Activated naive CD8-positive, alpha-beta T cell treated with anti-CD3 and anti-CD28 coated beads, Interleukin-2, amount 50 U/mL, for 24 hours (primary cell): ENCODE results near the gene FOXK2.
A peak's percentile ranks its signal among the peaks of the same experiment; 100 is the strongest.

Source experiments
- ATAC-seq: fragments of 150-1000 bp; cut with Tn5 transposase; one replicate; pipeline ENCODE4 v1.10.0; 2021
- DNase-seq: peaks from one replicate; pipeline ENCODE4 v3.0.0; 2021
- H3K27ac Mint-ChIP-seq: one replicate; pipeline ENCODE4 v1.8.0; 2021; ENCODE audit warnings: mild to moderate bottlenecking, mixed read lengths
- H3K27me3 Mint-ChIP-seq: one replicate; pipeline ENCODE4 v1.8.0; 2021; ENCODE audit warnings: mixed read lengths
- H3K36me3 Mint-ChIP-seq: one replicate; pipeline ENCODE4 v1.8.0; 2021; ENCODE audit warnings: low read depth, mixed read lengths
- H3K4me1 Mint-ChIP-seq: one replicate; pipeline ENCODE4 v1.8.0; 2021; ENCODE audit warnings: mixed read lengths
- H3K4me3 Mint-ChIP-seq: one replicate; pipeline ENCODE4 v1.8.0; 2021; ENCODE audit warnings: mild to moderate bottlenecking, moderate library complexity, mixed read lengths
- H3K9me3 Mint-ChIP-seq: one replicate; pipeline ENCODE4 v1.8.0; 2021; ENCODE audit warnings: mixed read lengths

FOXK2 gene

GRCh38 chr17:82627405-82627804 lies 107.9 kb downstream of the FOXK2 start:
- ATAC-seq: no peak
- no peaks in the 10 kb centered on the region for H3K9me3 Mint-ChIP-seq
- DNase-seq: no peak
- H3K27me3 Mint-ChIP-seq: no peaks in the 10 kb centered on the region
- H3K36me3 Mint-ChIP-seq: peaks cover 36% of the 10 kb centered on the region
- H3K4me1 Mint-ChIP-seq: no peaks in the 10 kb centered on the region
- H3K27ac Mint-ChIP-seq: no peak overlapping the region
- no peak overlapping the region for H3K4me3 Mint-ChIP-seq

GRCh38 chr17:82629748-82630147 lies 110.2 kb downstream of the FOXK2 start:
- H3K4me1 Mint-ChIP-seq: peaks cover 13% of the 10 kb centered on the region
- H3K4me3 Mint-ChIP-seq: no peak overlapping the region
- H3K27ac Mint-ChIP-seq: no peak overlapping the region
- DNase-seq (no peak), ATAC-seq (no peak)
- peaks cover 36% of the 10 kb centered on the region for H3K36me3 Mint-ChIP-seq
- no peaks in the 10 kb centered on the region for H3K9me3 Mint-ChIP-seq
- H3K27me3 Mint-ChIP-seq: no peaks in the 10 kb centered on the region

- DNase-seq (no peak), ATAC-seq (no peak)
- Mint-ChIP-seq H3K36me3 (peaks cover 33% of the 10 kb centered on the region), H3K27ac (no peak overlapping the region), H3K9me3 (no peaks in the 10 kb centered on the region), H3K4me3 (no peak overlapping the region), H3K27me3 (no peaks in the 10 kb centered on the region), H3K4me1 (peaks cover 14% of the 10 kb centered on the region)
Measured at GRCh38 chr17:82630212-82630611, 110.7 kb downstream of the FOXK2 start.

DNA sequence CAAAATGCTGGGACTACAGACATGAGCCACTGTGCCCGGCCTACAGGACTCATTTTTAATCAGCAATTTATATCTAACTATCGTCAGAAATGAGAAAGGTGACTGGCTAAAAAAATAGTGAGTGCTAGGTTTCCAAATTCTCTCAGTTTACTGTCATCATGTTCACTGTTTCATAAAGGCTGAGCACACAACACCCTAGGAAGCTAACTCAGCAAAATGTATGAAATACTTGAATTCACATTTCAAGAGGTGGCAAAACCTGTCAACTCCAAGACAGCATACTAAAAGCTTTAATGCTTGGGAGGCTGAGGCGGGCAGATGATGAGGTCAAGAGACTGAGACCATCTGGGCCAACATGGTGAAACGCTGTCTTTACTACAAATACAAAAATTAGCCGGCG lies 112.0 kb downstream of the FOXK2 start:
- H3K27me3 Mint-ChIP-seq: no peaks in the 10 kb centered on the region
- peaks cover 14% of the 10 kb centered on the region for H3K4me1 Mint-ChIP-seq
- no peak overlapping the region for H3K4me3 Mint-ChIP-seq
- peaks cover 28% of the 10 kb centered on the region for H3K36me3 Mint-ChIP-seq
- no peak overlapping the region for H3K27ac Mint-ChIP-seq
- DNase-seq (no peak), ATAC-seq (no peak)
- no peaks in the 10 kb centered on the region for H3K9me3 Mint-ChIP-seq

DNA sequence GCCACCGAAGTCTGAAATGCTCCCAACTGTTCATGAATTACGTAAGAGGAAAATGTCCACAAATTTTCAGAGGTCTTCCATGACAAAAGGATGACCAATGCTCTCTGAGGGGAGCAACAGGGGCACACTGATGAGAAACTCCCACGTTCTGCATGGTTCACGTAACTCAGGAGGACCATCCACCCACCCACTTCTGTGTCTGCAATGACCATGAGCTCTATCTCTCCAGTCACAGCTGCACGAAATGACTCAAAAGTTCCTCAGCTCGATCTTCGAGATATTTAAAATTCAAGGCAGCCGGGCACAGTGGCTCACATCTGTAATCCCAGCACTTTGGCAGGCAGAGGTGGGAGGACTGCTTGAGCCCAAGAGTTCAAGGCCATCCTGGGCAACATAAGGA lies 112.9 kb downstream of the FOXK2 start:
- H3K27ac Mint-ChIP-seq: no peak overlapping the region

GRCh38 chr17:82633343-82633742 lies 113.8 kb downstream of the FOXK2 start:
- H3K36me3 Mint-ChIP-seq: peaks cover 34% of the 10 kb centered on the region
- ATAC-seq: no peak
- no peak overlapping the region for H3K27ac Mint-ChIP-seq
- H3K4me1 Mint-ChIP-seq: peaks cover 19% of the 10 kb centered on the region
- H3K27me3 Mint-ChIP-seq: no peaks in the 10 kb centered on the region
- no peak for DNase-seq
- no peak overlapping the region for H3K4me3 Mint-ChIP-seq
- peaks cover 5% of the 10 kb centered on the region for H3K9me3 Mint-ChIP-seq

More for the DNA sequence above, 112.9 kb downstream of the FOXK2 start:
- Mint-ChIP-seq H3K27me3 (no peaks in the 10 kb centered on the region), H3K4me1 (peaks cover 17% of the 10 kb centered on the region), H3K9me3 (peaks cover 3% of the 10 kb centered on the region), H3K4me3 (no peak overlapping the region), H3K36me3 (peaks cover 34% of the 10 kb centered on the region)
- ATAC-seq (no peak), DNase-seq (no peak)

- Mint-ChIP-seq H3K27ac (peak overlapping the region; percentile 3), H3K4me3 (no peak overlapping the region), H3K36me3 (peaks cover 38% of the 10 kb centered on the region), H3K4me1 (peaks cover 26% of the 10 kb centered on the region), H3K27me3 (no peaks in the 10 kb centered on the region), H3K9me3 (peaks cover 5% of the 10 kb centered on the region)
- DNase-seq: no peak
- ATAC-seq: no peak
Measured at GRCh38 chr17:82636626-82637598, 117.4 kb downstream of the FOXK2 start.

GRCh38 chr17:82638183-82638773 lies 118.7 kb downstream of the FOXK2 start:
- Mint-ChIP-seq H3K36me3 (peaks cover 47% of the 10 kb centered on the region), H3K27ac (no peak overlapping the region), H3K27me3 (no peaks in the 10 kb centered on the region), H3K4me1 (peaks cover 22% of the 10 kb centered on the region), H3K4me3 (no peak overlapping the region), H3K9me3 (peaks cover 5% of the 10 kb centered on the region)
- DNase-seq (no peak), ATAC-seq (no peak)

- DNase-seq: no peak
- Mint-ChIP-seq H3K36me3 (peaks cover 49% of the 10 kb centered on the region), H3K4me3 (no peak overlapping the region), H3K27me3 (no peaks in the 10 kb centered on the region), H3K27ac (no peak overlapping the region), H3K4me1 (peaks cover 14% of the 10 kb centered on the region), H3K9me3 (peaks cover 5% of the 10 kb centered on the region)
- ATAC-seq: no peak
Measured at GRCh38 chr17:82639628-82640027, 120.1 kb downstream of the FOXK2 start.

- H3K4me1 Mint-ChIP-seq: peaks cover 12% of the 10 kb centered on the region
- H3K36me3 Mint-ChIP-seq: peaks cover 46% of the 10 kb centered on the region
- DNase-seq (no peak), ATAC-seq (no peak)
- peaks cover 5% of the 10 kb centered on the region for H3K9me3 Mint-ChIP-seq
- H3K4me3 Mint-ChIP-seq: no peak overlapping the region
- H3K27ac Mint-ChIP-seq: no peak overlapping the region
- no peaks in the 10 kb centered on the region for H3K27me3 Mint-ChIP-seq
Measured at GRCh38 chr17:82640036-82640435, 120.5 kb downstream of the FOXK2 start.

GRCh38 chr17:82642022-82642421 lies 122.5 kb downstream of the FOXK2 start:
- no peak for ATAC-seq
- H3K36me3 Mint-ChIP-seq: peaks cover 55% of the 10 kb centered on the region
- H3K4me1 Mint-ChIP-seq: peaks cover 30% of the 10 kb centered on the region
- peaks cover 5% of the 10 kb centered on the region for H3K9me3 Mint-ChIP-seq
- H3K4me3 Mint-ChIP-seq: no peak overlapping the region
- no peaks in the 10 kb centered on the region for H3K27me3 Mint-ChIP-seq
- no peak overlapping the region for H3K27ac Mint-ChIP-seq
- no peak for DNase-seq

GRCh38 chr17:82644148-82644547 lies 124.6 kb downstream of the FOXK2 start:
- DNase-seq (no peak), ATAC-seq (no peak)
- no peaks in the 10 kb centered on the region for H3K27me3 Mint-ChIP-seq
- peaks cover 46% of the 10 kb centered on the region for H3K36me3 Mint-ChIP-seq
- H3K9me3 Mint-ChIP-seq: no peaks in the 10 kb centered on the region
- peaks cover 23% of the 10 kb centered on the region for H3K4me1 Mint-ChIP-seq
- no peak overlapping the region for H3K27ac Mint-ChIP-seq
- no peak overlapping the region for H3K4me3 Mint-ChIP-seq

DNA sequence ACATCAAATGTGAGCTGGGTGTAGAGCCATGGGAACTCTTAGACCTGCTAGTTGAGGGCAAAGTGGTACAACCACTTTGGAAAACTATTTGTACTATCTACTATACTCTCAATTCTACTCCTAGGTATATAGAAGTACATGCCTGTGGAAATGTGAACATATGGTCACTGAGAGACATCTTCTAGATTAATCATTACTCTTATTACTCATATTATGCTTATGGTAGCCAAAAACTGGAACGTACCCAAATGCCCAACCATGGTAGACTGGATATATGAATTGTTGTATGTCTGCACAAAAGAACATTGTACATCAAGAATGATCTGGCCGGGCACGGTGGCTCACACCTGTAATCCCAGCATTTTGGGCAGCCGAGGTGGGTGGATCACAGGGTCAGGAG lies 126.0 kb downstream of the FOXK2 start:
- Mint-ChIP-seq H3K4me3 (peak overlapping the region; percentile 83), H3K27ac (no peak overlapping the region), H3K27me3 (no peaks in the 10 kb centered on the region), H3K4me1 (peaks cover 20% of the 10 kb centered on the region), H3K36me3 (peaks cover 37% of the 10 kb centered on the region), H3K9me3 (no peaks in the 10 kb centered on the region)
- DNase-seq (no peak), ATAC-seq (no peak)

GRCh38 chr17:82647593-82648164 lies 128.1 kb downstream of the FOXK2 start:
- peak overlapping the region; percentile 83 for H3K4me3 Mint-ChIP-seq
- H3K4me1 Mint-ChIP-seq: peaks cover 18% of the 10 kb centered on the region
- H3K36me3 Mint-ChIP-seq: peaks cover 25% of the 10 kb centered on the region

More at GRCh38 chr17:82647593-82648164, 128.1 kb downstream of the FOXK2 start:
- H3K27ac Mint-ChIP-seq: peak overlapping the region; percentile 59
- no peaks in the 10 kb centered on the region for H3K27me3 Mint-ChIP-seq
- no peaks in the 10 kb centered on the region for H3K9me3 Mint-ChIP-seq
- peak; percentile 57 for DNase-seq
- ATAC-seq: peak; percentile 12
